K562 (cell line): ENCODE results near the gene TMEM147. TPM values are rescaled to one million over a fixed set of nuclear protein-coding genes. Genes with fewer than 3 reads are reported as not detected.

ENCODE experiments used
- ATAC-seq: fragments of 200-7000 bp; cut with Tn5 transposase; 3 replicates; pipeline ENCODE4 v1.9.1; 2020; ENCODE audit warnings: moderate library complexity
- BruUV-seq: library from RNA; stranded (reverse); fragments of 400-500 nt; replicated peaks from 2 replicates; lab custom pipeline; 2021; lab: Mats Ljungman, UMichigan
- CTCF ChIA-PET: fragments of 300-600 bp; formaldehyde crosslinking; extraction: SDS; loops from one replicate; lab custom pipeline; 2021; ENCODE audit warnings: low intra/inter-chr PET ratio; lab: Yijun Ruan, JAX
- POLR2A ChIA-PET: fragments of 300-600, 350-650 bp; sonication (Branson Sonifier 250); formaldehyde crosslinking; extraction: SDS; loops from one replicate; lab custom pipeline; 2021; ENCODE audit warnings: antibody characterized with exemption, inconsistent platforms; lab: Yijun Ruan, JAX
- DNase-seq, 4 experiments: peaks; one replicate each; pipeline versions ENCODE4 v3.0.0 to v3.0.0-alpha.2; 2011 to 2018; ENCODE audit warnings: low spot score in 3 of 4, mixed read lengths in 3 of 4; ENCODE audit errors: extremely low read depth in 1 of 4
- FAIRE-seq: peaks from 2 replicates; lab custom pipeline; 2011; peaks lifted over from hg19 to GRCh38; lab: Jason Lieb, UNC
- H2AFZ ChIP-seq: 2 replicates; pipeline ENCODE4 v1.6.0; 2011; ENCODE audit warnings: low read depth, low read length, control low read depth, inconsistent platforms
- H3K27ac ChIP-seq: fragments of 200-600 bp; 3 replicates; pipeline ENCODE4 v1.8.0; 2011; ENCODE audit warnings: low read depth, mild to moderate bottlenecking, control low read depth, inconsistent platforms, low read length, moderate library complexity, mixed read lengths; ENCODE audit errors: extremely low read depth
- H3K27me3 ChIP-seq, 2 experiments: fragments of 300-600 bp in 1 of 2; 2 replicates in 1 of 2; 3 replicates in 1 of 2; pipeline versions ENCODE4 v1.6.0 to v1.8.0; 2011; ENCODE audit warnings: inconsistent platforms in 2 of 2, low read length in 2 of 2, mild to moderate bottlenecking in 1 of 2, mixed read lengths in 1 of 2, moderate library complexity in 1 of 2; ENCODE audit not compliant: control insufficient read depth in 2 of 2, insufficient read depth in 2 of 2
- H3K36me3 ChIP-seq: fragments of 300-600 bp; 3 replicates; pipeline ENCODE4 v1.8.0; 2011; ENCODE audit warnings: mild to moderate bottlenecking, low read length, inconsistent platforms; ENCODE audit not compliant: control insufficient read depth, insufficient read depth
- H3K4me1 ChIP-seq, 2 experiments: fragments of 200-600 bp in 1 of 2; replicated peaks in 1 of 2; 2 replicates in 1 of 2; 3 replicates in 1 of 2; pipeline versions ENCODE4 v1.5.1 to v1.8.0; 2011; ENCODE audit warnings: inconsistent platforms in 2 of 2, low read length in 2 of 2, mild to moderate bottlenecking in 1 of 2, mixed read lengths in 1 of 2, moderate library complexity in 1 of 2; ENCODE audit not compliant: control insufficient read depth in 2 of 2, insufficient read depth in 2 of 2
- H3K4me2 ChIP-seq: 2 replicates; pipeline ENCODE4 v1.6.1; 2011; ENCODE audit warnings: low read length, control low read depth, inconsistent platforms, mixed read lengths; ENCODE audit not compliant: insufficient read depth
- H3K4me3 ChIP-seq: fragments of 200-600 bp; sonication (generic), shearing (Covaris generic); 2 replicates; pipeline ENCODE4 v1.5.1; 2016; ENCODE audit warnings: control low read depth, inconsistent platforms
- H3K79me2 ChIP-seq: fragments of 200-600 bp; 3 replicates; pipeline ENCODE4 v1.8.0; 2011; ENCODE audit warnings: low read length, inconsistent platforms; ENCODE audit not compliant: control insufficient read depth, insufficient read depth
- H3K9ac ChIP-seq, 2 experiments: 2 replicates each; pipeline versions ENCODE4 v1.6.0 to v1.6.1; 2011; ENCODE audit warnings: low read depth in 2 of 2, low read length in 2 of 2, control low read depth in 1 of 2, inconsistent platforms in 1 of 2, mild to moderate bottlenecking in 1 of 2, mixed read lengths in 1 of 2; ENCODE audit not compliant: insufficient read depth in 1 of 2
- H3K9me1 ChIP-seq: one replicate; pipeline ENCODE4 v1.6.0; 2011; ENCODE audit warnings: inconsistent platforms, mild to moderate bottlenecking, low read length, moderate library complexity; ENCODE audit not compliant: control insufficient read depth, insufficient read depth
- H3K9me3 ChIP-seq: replicated peaks from 2 replicates; pipeline ENCODE4 v1.5.1; 2011; ENCODE audit warnings: low read depth, low read length, inconsistent platforms; ENCODE audit not compliant: control insufficient read depth, insufficient read depth
- H4K20me1 ChIP-seq: replicated peaks from 2 replicates; pipeline ENCODE4 v1.6.1; 2011; ENCODE audit warnings: low read length, inconsistent platforms, mixed read lengths; ENCODE audit not compliant: control insufficient read depth, insufficient read depth
- MBD2 ChIP-seq: sonication (generic); IDR thresholded peaks from 2 replicates; pipeline ENCODE4 v1.6.1; 2016; ENCODE audit warnings: low read depth, borderline replicate concordance
- MTA2 ChIP-seq: fragments of 450-650 bp; IDR thresholded peaks from 2 replicates; pipeline ENCODE4 v1.6.1; 2016; ENCODE audit warnings: low read depth
- POLR2H ChIP-seq: IDR thresholded peaks from 2 replicates; pipeline ENCODE4 v1.6.1; 2016; ENCODE audit warnings: missing genetic modification characterization, low read depth, mild to moderate bottlenecking, control low read depth, missing compliant biosample characterization, moderate library complexity
- RCOR1 ChIP-seq, 2 experiments: IDR thresholded peaks; 2 replicates each; pipeline ENCODE4 v1.6.1; 2012; ENCODE audit warnings: low read depth in 2 of 2, low read length in 2 of 2, borderline replicate concordance in 1 of 2, improper control_type of control experiment in 1 of 2
- TOE1 ChIP-seq, 2 experiments: fragments of 450-650 bp in 1 of 2; sonication (generic) in 1 of 2; formaldehyde crosslinking in 1 of 2; IDR thresholded peaks; 2 replicates each; pipeline versions ENCODE4 v1.7.1 to v1.8.0; 2016 to 2022; ENCODE audit warnings: borderline replicate concordance in 2 of 2, mild to moderate bottlenecking in 2 of 2, antibody characterized with exemption in 1 of 2, inconsistent platforms in 1 of 2, low read depth in 1 of 2, missing genetic modification reagents in 1 of 2, moderate library complexity in 1 of 2
- ZFX ChIP-seq: sonication (generic); formaldehyde crosslinking; IDR thresholded peaks from 2 replicates; pipeline ENCODE4 v1.8.0; 2022; ENCODE audit warnings: mild to moderate bottlenecking, missing genetic modification reagents, moderate library complexity
- ZNF561 ChIP-seq: fragments of 450-650 bp; formaldehyde crosslinking; conservative IDR thresholded peaks from 2 replicates; pipeline ENCODE4 v1.4.0; 2020; ENCODE audit warnings: mild to moderate bottlenecking, moderate library complexity
- WGBS: fragments of 100-300 bp; shearing (Covaris generic); methylation state at CpG from one replicate; pipeline ENCODE4 v1.1.6; 2016; ENCODE audit warnings: low coverage, mixed read lengths; ENCODE audit not compliant: insufficient coverage; ENCODE audit errors: missing lambda C conversion rate; 5-methylcytosine and 5-hydroxymethylcytosine counted together
- in situ Hi-C: fragments of 300-500 bp; cut with MboI; formaldehyde crosslinking; loops from 4 replicates; pipeline ENCODE4 v1.15.0; 2018; ENCODE audit warnings: inconsistent platforms, mixed read lengths
- intact Hi-C: fragments of 100-400 bp; cut with micrococcal nuclease; formaldehyde crosslinking; loops from 2 replicates; pipeline ENCODE4 v1.14.2; 2022
- polyA plus RNA-seq, 8 experiments: library from polyadenylated mRNA; depleted of rRNA in 4 of 8; stranded (reverse) in 5 of 8; unstranded in 3 of 8; fragments of >200 nt; fragmentation: Nextera tagmentation in 2 of 8; fragmentation: Illumina TruSeq in 1 of 8; extraction: Ambion mirVana in 2 of 8; extraction: Trizol in 1 of 8; gene quantifications; 2 replicates each; pipeline versions ENCODE4 v1.2.1 to v1.2.3, GENCODE V29; 2011 to 2014; ENCODE audit warnings: inconsistent platforms in 1 of 8, missing spikeins in 1 of 8
- total RNA-seq, 7 experiments: library from RNA; depleted of rRNA in 6 of 7; stranded (reverse); fragments of >200 nt in 6 of 7; fragmentation: Illumina TruSeq in 2 of 7; extraction: Trizol in 2 of 7; gene quantifications; 2 replicates each; pipeline versions ENCODE4 v1.2.1 to v1.2.3, GENCODE V29; 2011 to 2021; ENCODE audit warnings: low replicate concordance in 1 of 7

Gene TMEM147
- total and polyA plus RNA-seq, 9 of the 15 experiments (the other 6 are each of a cell fraction or from before 2014, with no cell fraction given) = 73.8 to 194 (median 142) TPM

DNA sequence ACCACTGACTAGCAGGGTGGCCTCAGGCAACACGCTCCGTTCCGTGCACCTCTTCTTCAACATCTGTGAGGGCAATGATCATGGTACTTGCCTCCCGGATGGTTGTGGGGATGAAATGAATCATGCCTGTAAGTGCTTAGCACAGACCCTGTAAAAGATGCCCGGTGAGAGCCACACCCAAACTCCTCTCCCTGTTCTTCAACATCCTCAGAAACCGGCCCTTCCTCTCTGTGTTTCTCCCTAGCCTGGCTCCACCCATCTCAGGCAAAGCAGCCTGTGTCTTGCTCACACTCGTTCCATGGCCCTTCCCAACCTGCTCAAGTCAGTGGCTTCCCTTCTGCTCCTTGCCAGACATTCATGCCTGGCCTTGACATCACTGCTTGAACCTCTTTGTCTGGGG lies 26.1 kb upstream of the TMEM147 start:
- Histone ChIP-seq H4K20me1 (peaks cover 4% of the 10 kb centered on the region; the same call in 1 of the 2 replicates), H3K9ac (no peak overlapping the region)
- no peak for DNase-seq
- no peak for TF ChIP-seq MBD2
- TF ChIP-seq ZNF561 (CRISPR knock-in tag) = no peak
- TF ChIP-seq TOE1 (IDR thresholded peaks at IDR 0.05; ENCODE audit: borderline replicate concordance) = no peak
- TF ChIP-seq TOE1 (CRISPR knock-in tag; IDR thresholded peaks at IDR 0.05; ENCODE audit: borderline replicate concordance, low read depth) = no peak
- TF ChIP-seq ZFX = no peak
- no peak for TF ChIP-seq POLR2H (tag)
- TF ChIP-seq RCOR1 (IDR thresholded peaks at IDR 0.05; ENCODE audit: borderline replicate concordance in 1 of 2, low read depth in 2 of 2, low read length in 2 of 2) = no peak
- TF ChIP-seq MTA2 = no peak
- TF ChIP-seq, all 486 proteins: peak for 0
- in situ Hi-C loops (no loop called here), intact Hi-C loops (no loop called here)
- no peak overlapping the region for H3K27ac ChIP-seq
- POLR2A ChIA-PET = interaction anchor here (1.0 to 1.3 kb wide), 2 partner anchors 9 kb away, joined by 3 to 5 read pairs; no protein-coding TSS in a partner anchor
- 8% methylated on average over 7 of the region's 7 CpGs for WGBS
- H3K79me2 ChIP-seq = no peaks in the 10 kb centered on the region
- no peaks in the 10 kb centered on the region for H3K9me3 ChIP-seq
- no peak overlapping the region for H3K4me2 ChIP-seq
- CTCF ChIA-PET = no interaction called here
- H3K4me1 ChIP-seq = peaks cover 0 to 4% of the 10 kb centered on the region in 2 experiments; a peak in 3 of 5 replicates
- no TSS peak for BruUV-seq
- FAIRE-seq (no peak), ATAC-seq (no peak; the same call in 2 of the 3 replicates)
- no peaks in the 10 kb centered on the region for H3K9me1 ChIP-seq
- H3K4me3 ChIP-seq = no peak overlapping the region
- no peaks in the 10 kb centered on the region for H3K36me3 ChIP-seq
- peaks cover 19 to 59% of the 10 kb centered on the region in 2 experiments; a peak in 4 of 5 replicates for H3K27me3 ChIP-seq
- no peak overlapping the region for H2AFZ ChIP-seq
